Pancreas (tissue), 10 donors: Measurements from ENCODE around the gene PPP1R3D. TPM values are rescaled to one million over a fixed set of nuclear protein-coding genes. Genes with fewer than 3 reads are reported as not detected.

Experiments
- ATAC-seq, 4 donors: fragments of 200-7000 bp; cut with Tn5 transposase; one replicate each; pipeline versions ENCODE4 v1.8.0 to v1.9.1; 2020; ENCODE audit warnings: mild to moderate bottlenecking in 4 of 4, moderate library complexity in 4 of 4
- DNase-seq, 6 donors: peaks; one replicate each; pipeline ENCODE4 v3.0.0-alpha.2; 2020
- FAIRE-seq: peaks from 2 replicates; lab custom pipeline; 2012; peaks lifted over from hg19 to GRCh38; lab: Jason Lieb, UNC
- H3K27ac ChIP-seq, 4 donors: fragments of 200-600 bp; sonication (generic); 1 replicate in 3 of 4; 2 replicates in 1 of 4; pipeline versions ENCODE4 v1.5.0 to v1.8.0; 2020
- H3K27me3 ChIP-seq, 4 donors: fragments of 200-600 bp; one replicate each; pipeline ENCODE4 v1.8.0; 2021
- H3K36me3 ChIP-seq, 3 donors: fragments of 200-600 bp; sonication (generic) in 1 of 3; one replicate each; pipeline versions ENCODE4 v1.5.0 to v1.8.0; 2020 to 2021
- H3K4me1 ChIP-seq, 3 donors: fragments of 200-600 bp; one replicate each; pipeline ENCODE4 v1.8.0; 2021
- H3K4me3 ChIP-seq, 4 donors: fragments of 200-600 bp; sonication (generic) in 2 of 4; one replicate each; pipeline versions ENCODE4 v1.5.0 to v1.8.0; 2020 to 2021
- H3K9me3 ChIP-seq, 4 donors: fragments of 200-600 bp; one replicate each; pipeline ENCODE4 v1.8.0; 2021
- WGBS, 2 donors: extraction: QIAGEN DNeasy Blood & Tissue Kit; methylation state at CpG; one replicate each; pipeline ENCODE4 v1.1.7; 2013; 5-methylcytosine and 5-hydroxymethylcytosine counted together
- intact Hi-C, 3 donors: fragments of 100-400 bp; cut with DNase I; formaldehyde crosslinking; loops; one replicate each; pipeline versions ENCODE4 v1.11.1 to v1.14.2; 2022
- polyA plus RNA-seq, 2 donors: library from polyadenylated mRNA; stranded (reverse); fragments of 200-250 nt; gene quantifications; one replicate each; pipeline ENCODE4 v1.2.3, GENCODE V29; 2013
- total RNA-seq, 6 donors: library from RNA; stranded (reverse); fragmentation: NEBNext Ultra II Directional in 4 of 6; extraction: Animal tissue kit (Norgen Biotek cat#: 25700) in 4 of 6; gene quantifications; one replicate each; pipeline versions ENCODE4 v1.2.1 to v1.2.4, GENCODE V29; 2021 to 2023
- TF ChIP-seq, protein P1 (sequence below), 4 donors: fragments of 200-600 bp; sonication (generic) in 3 of 4; IDR thresholded peaks; one replicate each; pipeline versions ENCODE4 v1.5.0 to v1.8.0; 2021; ENCODE audit warnings: antibody characterized with exemption in 4 of 4
- donor health status: healthy with polysubstance abuse.
- donor health status: DM: no; HTN: no; CAD: no; lungs with moderate emphysema.
- donor health status: DM: no; HTN: no; CAD: no.
- donor health status: control.
- donor health status: control.
- donor health status: Bipolar disorder and iron deficiency.
- donor health status: DM: yes; HTN: yes; CAD: no.
- donor health status: DM: no; HTN: no; CAD: no.
- donor health status: DM: no; HTN: no; CAD: no.
- donor health status: DM: yes; HTN: yes; CAD: no.

PPP1R3D gene
- total and polyA plus RNA-seq, 8 donors = 1.4 to 6.3 (median 3.6) TPM

GRCh38 chr20:59984541-59984940 lies 44.4 kb upstream of the PPP1R3D start:
- H3K4me3 ChIP-seq = no peak overlapping the region
- 81 to 86% methylated on average over 4 of the region's 4 CpGs for WGBS, 2 donors
- ATAC-seq (no peak), DNase-seq (no peak), FAIRE-seq (no peak)
- intact Hi-C loops = no loop called here
- no peaks in the 10 kb centered on the region for H3K4me1 ChIP-seq
- no peaks in the 10 kb centered on the region for H3K27me3 ChIP-seq
- no peaks in the 10 kb centered on the region for H3K9me3 ChIP-seq
- TF ChIP-seq, protein P1, sequence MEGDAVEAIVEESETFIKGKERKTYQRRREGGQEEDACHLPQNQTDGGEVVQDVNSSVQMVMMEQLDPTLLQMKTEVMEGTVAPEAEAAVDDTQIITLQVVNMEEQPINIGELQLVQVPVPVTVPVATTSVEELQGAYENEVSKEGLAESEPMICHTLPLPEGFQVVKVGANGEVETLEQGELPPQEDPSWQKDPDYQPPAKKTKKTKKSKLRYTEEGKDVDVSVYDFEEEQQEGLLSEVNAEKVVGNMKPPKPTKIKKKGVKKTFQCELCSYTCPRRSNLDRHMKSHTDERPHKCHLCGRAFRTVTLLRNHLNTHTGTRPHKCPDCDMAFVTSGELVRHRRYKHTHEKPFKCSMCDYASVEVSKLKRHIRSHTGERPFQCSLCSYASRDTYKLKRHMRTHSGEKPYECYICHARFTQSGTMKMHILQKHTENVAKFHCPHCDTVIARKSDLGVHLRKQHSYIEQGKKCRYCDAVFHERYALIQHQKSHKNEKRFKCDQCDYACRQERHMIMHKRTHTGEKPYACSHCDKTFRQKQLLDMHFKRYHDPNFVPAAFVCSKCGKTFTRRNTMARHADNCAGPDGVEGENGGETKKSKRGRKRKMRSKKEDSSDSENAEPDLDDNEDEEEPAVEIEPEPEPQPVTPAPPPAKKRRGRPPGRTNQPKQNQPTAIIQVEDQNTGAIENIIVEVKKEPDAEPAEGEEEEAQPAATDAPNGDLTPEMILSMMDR (IDR thresholded peaks at IDR 0.05) = no peak
- no peak overlapping the region for H3K27ac ChIP-seq
- no peaks in the 10 kb centered on the region for H3K36me3 ChIP-seq

DNA sequence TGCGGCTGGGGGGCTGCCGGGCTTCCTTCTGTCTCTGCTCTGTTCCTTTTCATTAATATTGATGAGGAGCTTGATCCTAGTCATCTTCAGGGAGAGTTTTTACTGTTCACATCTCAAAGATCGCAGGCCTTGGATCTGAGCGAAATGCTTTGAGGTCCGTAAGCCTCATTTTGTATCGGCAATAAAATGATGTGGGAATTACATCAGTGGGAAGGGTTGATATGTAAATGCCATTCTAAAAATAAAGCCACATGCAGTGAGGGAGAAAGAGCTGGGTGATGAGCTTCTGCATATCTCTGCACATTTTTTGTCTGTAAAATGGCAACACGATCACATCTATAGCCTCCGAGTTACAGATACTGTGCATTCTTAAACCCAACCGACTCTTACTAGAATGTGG lies 43.0 kb upstream of the PPP1R3D start:
- FAIRE-seq (no peak), DNase-seq (no peak), ATAC-seq (no peak)
- Histone ChIP-seq H3K4me3 (no peak overlapping the region), H3K9me3 (no peaks in the 10 kb centered on the region), H3K27me3 (no peaks in the 10 kb centered on the region), H3K4me1 (no peaks in the 10 kb centered on the region), H3K36me3 (no peaks in the 10 kb centered on the region), H3K27ac (no peak overlapping the region)
- TF ChIP-seq, protein P1 (IDR thresholded peaks at IDR 0.05) = no peak
- 93% methylated on average over 9 of the region's 9 CpGs for WGBS, 2 donors
- intact Hi-C loops = no loop called here

DNA sequence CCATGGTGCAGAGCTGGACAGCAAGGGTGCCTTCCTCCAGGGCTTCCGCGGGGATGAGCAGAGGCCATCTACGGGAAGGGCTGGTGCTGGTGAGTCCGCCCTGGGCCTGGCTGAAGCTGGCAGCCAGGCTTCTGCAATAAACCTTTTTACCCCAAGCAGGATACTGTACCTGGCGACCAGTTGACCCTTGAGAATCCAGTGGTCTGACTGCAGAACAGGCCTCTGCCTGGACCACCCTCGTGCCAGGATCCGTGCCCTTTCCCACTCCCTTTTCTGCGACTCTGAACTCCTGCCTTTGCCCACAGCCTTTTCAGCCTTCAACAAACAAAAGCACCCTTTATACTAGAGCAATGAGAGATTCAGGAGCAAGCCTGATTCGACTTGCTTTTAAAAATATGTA lies 37.0 kb upstream of the PPP1R3D start:
- no peaks in the 10 kb centered on the region for H3K36me3 ChIP-seq
- no peaks in the 10 kb centered on the region for H3K27me3 ChIP-seq
- no peaks in the 10 kb centered on the region for H3K4me1 ChIP-seq
- WGBS, 2 donors = 88 to 96% methylated on average over 9 of the region's 9 CpGs
- no peak for ATAC-seq
- H3K4me3 ChIP-seq = no peak overlapping the region
- H3K27ac ChIP-seq = no peak overlapping the region
- no peak for FAIRE-seq
- DNase-seq = no peak
- intact Hi-C loops = no loop called here
- H3K9me3 ChIP-seq = no peaks in the 10 kb centered on the region
- TF ChIP-seq, protein P1 (IDR thresholded peaks at IDR 0.05) = no peak

GRCh38 chr20:59976156-59976782 lies 36.2 kb upstream of the PPP1R3D start:
- no peaks in the 10 kb centered on the region for H3K4me1 ChIP-seq
- DNase-seq = no peak
- intact Hi-C loops = no loop called here
- WGBS, 2 donors = 86 to 91% methylated on average over 6 of the region's 6 CpGs
- H3K36me3 ChIP-seq = no peaks in the 10 kb centered on the region
- H3K9me3 ChIP-seq = no peaks in the 10 kb centered on the region
- TF ChIP-seq, protein P1 (IDR thresholded peaks at IDR 0.05) = no peak
- H3K4me3 ChIP-seq = no peak overlapping the region
- no peak overlapping the region for H3K27ac ChIP-seq
- no peak for ATAC-seq
- FAIRE-seq = no peak
- no peaks in the 10 kb centered on the region for H3K27me3 ChIP-seq

GRCh38 chr20:59972037-59972801 lies 32.1 kb upstream of the PPP1R3D start:
- intact Hi-C loops = no loop called here
- TF ChIP-seq, protein P1 (IDR thresholded peaks at IDR 0.05) = no peak
- DNase-seq (no peak), ATAC-seq (peak in 1 of 4 donors; percentile 25), FAIRE-seq (no peak)
- H3K4me3 ChIP-seq = no peak overlapping the region
- H3K36me3 ChIP-seq = no peaks in the 10 kb centered on the region
- no peaks in the 10 kb centered on the region for H3K4me1 ChIP-seq
- no peaks in the 10 kb centered on the region for H3K9me3 ChIP-seq
- no peak overlapping the region for H3K27ac ChIP-seq
- no peaks in the 10 kb centered on the region for H3K27me3 ChIP-seq
- 76 to 79% methylated on average over 12 of the region's 12 CpGs for WGBS, 2 donors
